A673 (cell line): ENCODE measurements around the gene APLNR. TPM values are rescaled to one million over a fixed set of nuclear protein-coding genes. Genes with fewer than 3 reads are reported as not detected.

Experiments
- BruUV-seq: library from RNA; stranded (reverse); fragments of 400-500 nt; replicated peaks from 2 replicates; lab custom pipeline; 2021; lab: Mats Ljungman, UMichigan
- CTCF ChIA-PET: fragments of 300-600 bp; sonication (Branson Sonifier 250); formaldehyde crosslinking; loops from one replicate; lab custom pipeline; 2022; ENCODE audit warnings: antibody characterized with exemption; lab: Charles Lee
- POLR2A ChIA-PET: fragments of 300-600 bp; sonication (Branson Sonifier 250); formaldehyde crosslinking; loops from one replicate; lab custom pipeline; 2022; ENCODE audit warnings: antibody characterized with exemption; ENCODE audit not compliant: low non-redundant PET; lab: Charles Lee
- DNase-seq: peaks from one replicate; pipeline ENCODE4 v3.0.0-alpha.2; 2015; ENCODE audit warnings: low spot score
- H3K27ac ChIP-seq: fragments of 200-600 bp; sonication (generic); 2 replicates; pipeline ENCODE4 v1.5.1; 2016; ENCODE audit warnings: mixed run types, low read depth, mild to moderate bottlenecking, mixed read lengths, antibody characterized with exemption, low read length; ENCODE audit not compliant: poor library complexity, severe bottlenecking
- H3K27me3 ChIP-seq: fragments of 200-600 bp; sonication (generic); replicated peaks from 2 replicates; pipeline ENCODE4 v1.6.1; 2017; ENCODE audit warnings: mixed run types, low read depth, mild to moderate bottlenecking, mixed read lengths, antibody characterized with exemption, low read length; ENCODE audit not compliant: insufficient read depth, poor library complexity
- H3K36me3 ChIP-seq: fragments of 200-600 bp; sonication (generic); 2 replicates; pipeline ENCODE4 v1.6.1; 2016; ENCODE audit warnings: mixed run types, mild to moderate bottlenecking, mixed read lengths, antibody characterized with exemption, low read length; ENCODE audit not compliant: insufficient read depth, poor library complexity, severe bottlenecking
- H3K4me1 ChIP-seq: fragments of 200-600 bp; sonication (generic); 2 replicates; pipeline ENCODE4 v1.6.1; 2017; ENCODE audit warnings: mixed run types, mild to moderate bottlenecking, mixed read lengths, antibody characterized with exemption, low read length; ENCODE audit not compliant: insufficient read depth, poor library complexity, severe bottlenecking
- H3K4me3 ChIP-seq: fragments of 200-600 bp; sonication (generic); 2 replicates; pipeline ENCODE4 v1.5.1; 2016; ENCODE audit warnings: low read depth, mixed run types, mild to moderate bottlenecking, mixed read lengths, low read length; ENCODE audit not compliant: poor library complexity, severe bottlenecking
- H3K9me3 ChIP-seq: fragments of 200-600 bp; sonication (generic); 2 replicates; pipeline ENCODE4 v1.6.1; 2016; ENCODE audit warnings: mixed run types, low read depth, mild to moderate bottlenecking, mixed read lengths, antibody characterized with exemption, low read length; ENCODE audit not compliant: poor library complexity, severe bottlenecking
- EZH2 ChIP-seq: fragments of 200-600 bp; sonication (generic); IDR thresholded peaks from 2 replicates; pipeline ENCODE4 v1.6.1; 2017; ENCODE audit warnings: borderline replicate concordance, low read depth, mild to moderate bottlenecking, mixed read lengths, antibody characterized with exemption, low read length; ENCODE audit not compliant: poor library complexity, severe bottlenecking
- intact Hi-C: fragments of 100-400 bp; cut with micrococcal nuclease; formaldehyde crosslinking; loops from one replicate; pipeline ENCODE4 v1.10.0; 2022; ENCODE audit not compliant: unreplicated experiment
- total RNA-seq: library from RNA; stranded (reverse); gene quantifications from 2 replicates; pipeline ENCODE4 v1.2.3, GENCODE V29; 2021
- TF ChIP-seq, protein P1 (sequence below): fragments of 300-800, 200-600 bp; sonication (generic); conservative IDR thresholded peaks from 2 replicates; pipeline ENCODE4 v1.5.1; 2017; ENCODE audit warnings: low read depth, mild to moderate bottlenecking, antibody characterized with exemption, low read length, moderate library complexity, mixed read lengths

The APLNR gene
- total RNA-seq, 1 experiment from 2014 or later, result 0.67 TPM

DNA sequence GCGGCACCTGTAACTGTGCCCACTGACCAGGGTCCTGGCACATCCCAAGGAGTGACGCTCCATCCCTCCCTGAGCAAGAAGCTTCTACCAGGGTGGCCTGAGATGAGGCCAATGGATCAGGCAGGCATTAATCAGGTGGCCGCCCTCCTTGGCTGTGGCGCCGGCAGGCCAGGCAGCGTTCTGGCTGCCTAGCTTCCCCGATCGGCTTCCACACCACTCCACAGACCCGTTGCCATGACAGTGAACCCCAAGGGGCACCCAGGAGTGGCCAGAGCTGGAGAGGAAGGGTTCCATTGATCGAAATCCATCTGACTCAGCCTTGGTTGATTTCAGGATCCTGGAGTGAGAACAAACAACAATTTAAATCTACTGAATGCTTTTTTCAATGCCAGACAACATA is 34.8 kb downstream of the APLNR start:
- intact Hi-C loops, result no loop called here
- TF ChIP-seq EZH2, result no peak
- TF ChIP-seq, protein P1, sequence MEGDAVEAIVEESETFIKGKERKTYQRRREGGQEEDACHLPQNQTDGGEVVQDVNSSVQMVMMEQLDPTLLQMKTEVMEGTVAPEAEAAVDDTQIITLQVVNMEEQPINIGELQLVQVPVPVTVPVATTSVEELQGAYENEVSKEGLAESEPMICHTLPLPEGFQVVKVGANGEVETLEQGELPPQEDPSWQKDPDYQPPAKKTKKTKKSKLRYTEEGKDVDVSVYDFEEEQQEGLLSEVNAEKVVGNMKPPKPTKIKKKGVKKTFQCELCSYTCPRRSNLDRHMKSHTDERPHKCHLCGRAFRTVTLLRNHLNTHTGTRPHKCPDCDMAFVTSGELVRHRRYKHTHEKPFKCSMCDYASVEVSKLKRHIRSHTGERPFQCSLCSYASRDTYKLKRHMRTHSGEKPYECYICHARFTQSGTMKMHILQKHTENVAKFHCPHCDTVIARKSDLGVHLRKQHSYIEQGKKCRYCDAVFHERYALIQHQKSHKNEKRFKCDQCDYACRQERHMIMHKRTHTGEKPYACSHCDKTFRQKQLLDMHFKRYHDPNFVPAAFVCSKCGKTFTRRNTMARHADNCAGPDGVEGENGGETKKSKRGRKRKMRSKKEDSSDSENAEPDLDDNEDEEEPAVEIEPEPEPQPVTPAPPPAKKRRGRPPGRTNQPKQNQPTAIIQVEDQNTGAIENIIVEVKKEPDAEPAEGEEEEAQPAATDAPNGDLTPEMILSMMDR, result no peak
- Histone ChIP-seq H3K36me3 (no peaks in the 10 kb centered on the region), H3K9me3 (no peaks in the 10 kb centered on the region), H3K4me3 (no peak overlapping the region), H3K4me1 (no peaks in the 10 kb centered on the region), H3K27me3 (no peaks in the 10 kb centered on the region), H3K27ac (no peak overlapping the region)
- CTCF ChIA-PET, result no interaction called here
- BruUV-seq, result no TSS peak
- no peak for DNase-seq
- POLR2A ChIA-PET, result no interaction called here

DNA sequence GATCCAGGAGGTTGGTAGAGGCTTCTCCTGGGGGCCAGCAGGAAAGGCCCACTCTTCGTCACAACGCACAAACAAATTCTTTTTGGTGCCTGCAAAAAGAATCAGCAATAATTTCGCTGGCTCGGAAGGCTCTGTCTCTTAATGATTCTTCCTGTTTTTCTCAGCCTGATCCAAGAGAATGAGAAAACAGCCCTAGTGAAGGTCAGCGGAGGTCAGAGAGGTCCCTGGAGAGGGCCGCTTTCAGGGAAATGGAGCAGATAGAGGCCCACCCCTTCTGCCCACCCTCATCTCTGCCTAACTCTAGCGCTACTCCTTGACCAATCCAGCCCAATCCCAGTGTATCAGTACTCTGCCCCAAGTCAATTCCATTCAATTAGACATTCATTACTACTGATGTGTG is 36.1 kb downstream of the APLNR start:
- Histone ChIP-seq H3K36me3 (no peaks in the 10 kb centered on the region), H3K9me3 (no peaks in the 10 kb centered on the region), H3K27ac (no peak overlapping the region), H3K4me1 (no peaks in the 10 kb centered on the region), H3K4me3 (no peak overlapping the region), H3K27me3 (no peaks in the 10 kb centered on the region)
- DNase-seq, result no peak
- ChIA-PET POLR2A (no interaction called here), CTCF (no interaction called here)
- no TSS peak for BruUV-seq
- TF ChIP-seq, protein P1, result no peak
- TF ChIP-seq EZH2, result no peak
- intact Hi-C loops, result no loop called here

DNA sequence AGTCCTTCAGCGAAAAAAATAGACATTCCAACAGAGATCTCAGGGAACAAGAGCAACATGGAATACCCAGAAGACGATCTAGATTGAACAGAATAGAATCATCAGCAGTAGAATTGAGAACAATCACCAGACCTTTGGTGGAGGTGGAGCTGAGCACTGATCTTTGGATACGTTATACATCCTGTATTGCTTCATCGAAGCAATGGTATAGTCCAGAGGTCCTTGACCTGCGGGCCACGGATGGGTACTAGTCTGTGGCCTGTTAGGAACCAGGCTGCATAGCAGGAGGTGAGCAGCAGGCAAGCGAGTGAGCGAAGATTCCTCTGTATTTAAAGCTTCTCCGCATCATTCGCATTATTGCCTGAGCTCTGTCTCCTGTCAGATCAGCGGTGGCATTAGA is 37.7 kb downstream of the APLNR start:
- POLR2A ChIA-PET, result no interaction called here
- H3K36me3 ChIP-seq, result no peaks in the 10 kb centered on the region
- no peaks in the 10 kb centered on the region for H3K27me3 ChIP-seq
- no peak for DNase-seq
- intact Hi-C loops, result no loop called here
- TF ChIP-seq, protein P1, result no peak
- no peak for TF ChIP-seq EZH2
- no peaks in the 10 kb centered on the region for H3K4me1 ChIP-seq
- BruUV-seq, result no TSS peak
- H3K9me3 ChIP-seq, result no peaks in the 10 kb centered on the region
- H3K27ac ChIP-seq, result no peak overlapping the region
- no peak overlapping the region for H3K4me3 ChIP-seq
- CTCF ChIA-PET, result no interaction called here
